Lung (tissue), 16 donors: Measurements from ENCODE around the gene NFKBIE. TPM values are rescaled to one million over a fixed set of nuclear protein-coding genes. Genes with fewer than 3 reads are reported as not detected.
A peak's percentile ranks its signal among the peaks of the same experiment; 100 is the strongest.
"Not testable (repeated sequence)": the region's sequence is repeated elsewhere in the genome, so short reads cannot be mapped to it uniquely, and the experiment has no call there.

Experiments
- ATAC-seq: fragments of 200-7000 bp; cut with Tn5 transposase; one replicate; pipeline ENCODE4 v1.9.1; 2020; ENCODE audit warnings: moderate number of reproducible peaks; ENCODE audit not compliant: insufficient read depth, low FRiP score
- DNase-seq, 3 donors: peaks; one replicate each; pipeline ENCODE4 v3.0.0-alpha.2; 2013 to 2017
- H3K27ac ChIP-seq, 2 donors: one replicate each; pipeline ENCODE4 v1.5.1; 2013; ENCODE audit warnings: mild to moderate bottlenecking in 2 of 2, moderate library complexity in 2 of 2, control low read depth in 1 of 2, inconsistent platforms in 1 of 2, low read depth in 1 of 2, low read length in 1 of 2
- H3K27me3 ChIP-seq, 3 donors: one replicate each; pipeline ENCODE4 v1.5.1; 2013; ENCODE audit warnings: low read length in 2 of 3; ENCODE audit not compliant: control insufficient read depth in 3 of 3, insufficient read depth in 3 of 3
- H3K36me3 ChIP-seq, 4 donors: one replicate each; pipeline ENCODE4 v1.5.1; 2013; ENCODE audit warnings: low read length in 4 of 4, mild to moderate bottlenecking in 1 of 4, moderate library complexity in 1 of 4; ENCODE audit not compliant: control insufficient read depth in 4 of 4, insufficient read depth in 4 of 4
- H3K4me1 ChIP-seq, 5 donors: one replicate each; pipeline ENCODE4 v1.5.1; 2013; ENCODE audit warnings: low read length in 5 of 5, mild to moderate bottlenecking in 2 of 5, moderate library complexity in 1 of 5; ENCODE audit not compliant: control insufficient read depth in 5 of 5, insufficient read depth in 5 of 5
- H3K4me3 ChIP-seq: one replicate; pipeline ENCODE4 v1.5.1; 2013; ENCODE audit warnings: mild to moderate bottlenecking, control low read depth, moderate library complexity
- H3K9ac ChIP-seq, 2 donors: one replicate each; pipeline ENCODE4 v1.5.1; 2013; ENCODE audit warnings: low read length in 2 of 2, control low read depth in 1 of 2; ENCODE audit not compliant: insufficient read depth in 1 of 2
- H3K9me3 ChIP-seq, 4 donors: one replicate each; pipeline ENCODE4 v1.5.1; 2013; ENCODE audit warnings: low read length in 3 of 4, mild to moderate bottlenecking in 1 of 4, moderate library complexity in 1 of 4; ENCODE audit not compliant: control insufficient read depth in 4 of 4, insufficient read depth in 3 of 4
- CTCF ChIP-seq: IDR thresholded peaks from 2 replicates; pipeline ENCODE4 v1.5.1; 2012; ENCODE audit warnings: mild to moderate bottlenecking; ENCODE audit errors: control extremely low read depth, extremely low read depth
- WGBS, 2 donors: extraction: QIAGEN DNeasy Blood & Tissue Kit; methylation state at CpG; one replicate each; pipeline ENCODE4 v1.1.7; 2013; 5-methylcytosine and 5-hydroxymethylcytosine counted together
- long read RNA-seq, 5 donors: transcript quantifications; one replicate each; lab custom pipeline, GENCODE V29; 2026
- polyA plus RNA-seq, 2 donors: library from polyadenylated mRNA; stranded (reverse); fragments of 200-250 nt; gene quantifications; one replicate each; pipeline ENCODE4 v1.2.1, GENCODE V29; 2013
- total RNA-seq, 2 donors: library from RNA; depleted of rRNA in 1 of 2; stranded (reverse); fragments of >200 nt in 1 of 2; gene quantifications; one replicate each; pipeline ENCODE4 v1.2.1, GENCODE V29; 2014 to 2021
- donor health status: control.
- donor health status: control.
- donor health status: Bipolar disorder and iron deficiency.
- donor health status: healthy.
- donor health status: DM: yes; HTN: yes; CAD: no.

Gene NFKBIE
- 10 to 100 TPM; 13.1 to 20.1 TPM for total RNA-seq
- polyA plus RNA-seq = 10 to 100 TPM; 20.7 to 40.6 TPM
- long read RNA-seq, donor 1, partial matches to known transcripts = 0 of 4 reads
- long read RNA-seq, donor 1, other reads (novel, unspliced or antisense) = 0 of 4 reads
- long read RNA-seq, donor 2, partial matches to known transcripts = 0 of 1 reads
- long read RNA-seq, donor 2, other reads (novel, unspliced or antisense) = 0 of 1 reads
- long read RNA-seq, donor 3, partial matches to known transcripts = 0 of 3 reads
- long read RNA-seq, donor 3, other reads (novel, unspliced or antisense) = 0 of 3 reads
- long read RNA-seq, donor 4, partial matches to known transcripts = 0 of 2 reads
- long read RNA-seq, donor 4, other reads (novel, unspliced or antisense) = 0 of 2 reads
- long read RNA-seq, donor 5, partial matches to known transcripts = 0 of 1 reads
- long read RNA-seq, donor 5, other reads (novel, unspliced or antisense) = 0 of 1 reads

- peaks cover 0 to 17% (median 14%) of the 10 kb centered on the region in 3 donors for H3K27me3 ChIP-seq
- peak within 1 kb of the TSS in 1 of 2 donors; percentile 72 for H3K9ac ChIP-seq
- TF ChIP-seq CTCF = peak; percentile 7
- H3K27ac ChIP-seq = peak within 1 kb of the TSS; percentile 85 to 89
- WGBS, 2 donors = 0 to 1% methylated on average over 35 to 72 of the region's 72 CpGs
- peak; percentile 94 to 97 (median 96) for DNase-seq
- peaks cover 0 to 10% (median 7%) of the 10 kb centered on the region in 4 donors for H3K36me3 ChIP-seq
- H3K4me3 ChIP-seq = peak within 1 kb of the TSS; percentile 87
- ATAC-seq = peak; percentile 91
- peaks cover 6 to 26% (median 12%) of the 10 kb centered on the region in 5 donors for H3K4me1 ChIP-seq
- H3K9me3 ChIP-seq = no peaks in the 10 kb centered on the region
Measured at GRCh38 chr6:44265007-44265721, at the start of gene NFKBIE. TSS of gene NFKBIE (minus strand) at chr6:44265551. CDS start at chr6:44265346, 205 bp downstream.

GRCh38 chr6:44314657-44315056 is 49.3 kb upstream of the NFKBIE start:
- not testable (repeated sequence) for H3K4me1 ChIP-seq
- WGBS, 2 donors = 91 to 93% methylated on average over 8 of the region's 8 CpGs

GRCh38 chr6:44312901-44313788 is 47.8 kb upstream of the NFKBIE start, which contains the start of gene AARS2:
TSS of gene AARS2 (minus strand) at chr6:44313347. CDS start at chr6:44313323, 24 bp downstream.
- Histone ChIP-seq H3K4me3 (peak within 1 kb of the TSS; percentile 98), H3K36me3 (peaks cover 0 to 25% (median 18%) of the 10 kb centered on the region in 4 donors), H3K27me3 (peaks cover 0 to 9% (median 0%) of the 10 kb centered on the region in 3 donors), H3K27ac (peak within 1 kb of the TSS; percentile 51 to 85), H3K4me1 (peaks cover 0 to 9% (median 3%) of the 10 kb centered on the region in 5 donors), H3K9ac (peak within 1 kb of the TSS; percentile 88 to 93), H3K9me3 (no peaks in the 10 kb centered on the region)
- TF ChIP-seq CTCF = peak; percentile 89
- 2 to 3% methylated on average over 52 of the region's 52 CpGs for WGBS, 2 donors
- DNase-seq = peak; percentile 88 to 92 (median 90)
- peak; percentile 92 for ATAC-seq

More at GRCh38 chr6:44314657-44315056, 49.3 kb upstream of the NFKBIE start:
- ATAC-seq, H3K9ac ChIP-seq, DNase-seq, H3K27ac ChIP-seq, H3K4me3 ChIP-seq, H3K9me3 ChIP-seq: not testable (repeated sequence)
- Histone ChIP-seq H3K27me3 (peaks cover 0 to 16% (median 0%) of the 10 kb centered on the region in 3 donors), H3K36me3 (peaks cover 0 to 16% (median 12%) of the 10 kb centered on the region in 4 donors)
